ENCODE results near the gene CEP164.

GRCh38 chr11:117462864-117463247 is 135.2 kb downstream of the CEP164 start:
- TF ChIP-seq CTCF (conservative IDR thresholded peaks at IDR 0.05) (no peak), EZH2 (IDR thresholded peaks at IDR 0.05; ENCODE audit: low read depth) (no peak)
